Daoy (cell line): Measurements from ENCODE around the gene CALCOCO2. TPM values are rescaled to one million over a fixed set of nuclear protein-coding genes. Genes with fewer than 3 reads are reported as not detected.
A peak's percentile ranks its signal among the peaks of the same experiment; 100 is the strongest.
"Not testable (repeated sequence)": the region's sequence is repeated elsewhere in the genome, so short reads cannot be mapped to it uniquely, and the experiment has no call there.

Source experiments
- DNase-seq: peaks from one replicate; pipeline ENCODE4 v3.0.0-alpha.2; 2015; ENCODE audit warnings: low read depth
- total RNA-seq: library from RNA; depleted of rRNA; stranded (reverse); fragments of >200 nt; shearing (Covaris generic); gene quantifications from 2 replicates; pipeline ENCODE4 v1.2.3, GENCODE V29; 2014

The CALCOCO2 gene
- total RNA-seq, 1 experiment from 2014 or later: 20.9 TPM

DNA sequence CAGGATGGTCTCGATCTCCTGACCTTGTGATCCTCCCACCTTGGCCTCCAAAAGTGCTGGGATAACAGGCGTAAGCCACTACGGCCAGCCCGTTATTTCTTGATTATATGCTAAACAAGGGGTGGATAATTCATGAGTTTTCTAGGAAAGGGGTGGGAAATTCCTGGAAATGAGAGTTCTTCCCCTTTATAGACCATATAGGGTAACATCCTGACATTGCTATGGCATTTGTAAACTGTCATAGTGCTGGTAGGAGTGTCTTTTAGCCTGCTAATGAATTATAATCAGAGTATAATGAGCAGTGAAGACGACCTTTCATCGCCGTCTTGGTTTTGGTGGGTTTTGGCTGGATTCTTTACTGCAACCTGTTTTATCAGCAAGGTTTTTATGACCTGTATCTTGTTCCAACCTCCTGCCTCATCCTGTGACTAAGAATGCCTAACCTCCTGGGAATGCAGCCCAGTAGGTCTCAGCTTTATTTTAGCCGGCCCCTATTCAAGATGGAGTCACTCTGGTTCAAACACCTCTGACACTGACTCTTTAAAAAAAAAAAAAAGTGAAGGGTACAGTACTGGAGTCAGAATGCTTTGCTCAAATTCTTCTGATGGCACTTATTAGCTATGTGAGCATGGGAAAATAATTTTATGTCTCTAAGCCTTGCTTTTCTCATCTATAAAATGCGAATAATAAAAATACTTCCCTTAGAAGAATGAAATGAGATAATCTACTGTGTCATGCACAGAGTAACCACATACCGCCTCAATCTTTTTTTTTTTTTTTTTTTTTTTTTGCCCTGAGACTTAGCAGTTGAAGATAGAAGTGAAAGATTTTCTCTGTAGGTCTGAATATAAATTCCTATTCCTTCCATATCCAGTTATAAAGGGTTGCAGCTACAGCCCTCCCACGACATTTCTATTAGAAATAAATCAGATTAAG, 5.1 kb upstream of the CALCOCO2 start:
- DNase-seq: peak; percentile 77

GRCh38 chr17:48831549-48831883, 681 bp downstream of the CALCOCO2 start:
- no peak for DNase-seq

- DNase-seq: no peak
These were observed 4.1 kb downstream of the CALCOCO2 start for GRCh38 chr17:48834973-48835372.

- no peak for DNase-seq
These were observed 5.1 kb downstream of the CALCOCO2 start for GRCh38 chr17:48835971-48836370.

DNA sequence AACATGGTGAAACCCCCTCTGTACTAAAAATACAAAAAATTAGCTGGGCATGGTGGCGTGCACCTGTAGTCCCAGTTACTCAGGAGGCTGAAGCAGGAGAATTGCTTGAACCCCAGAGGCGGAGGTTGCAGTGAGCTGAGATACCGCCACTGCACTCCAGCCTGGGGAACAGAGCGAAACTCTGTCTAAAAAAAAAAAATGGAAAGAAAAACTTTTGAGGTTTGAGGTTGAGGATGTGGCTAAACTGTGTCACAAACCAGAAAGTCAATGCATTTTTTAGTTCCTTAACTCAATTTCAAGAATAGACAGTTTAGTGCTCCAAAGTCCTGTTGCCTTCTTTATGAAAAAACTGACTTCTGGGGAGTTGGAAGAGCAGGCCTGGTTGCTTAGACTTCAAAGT, 6.6 kb downstream of the CALCOCO2 start:
- DNase-seq: not testable (repeated sequence)

GRCh38 chr17:48840441-48840840, 9.6 kb downstream of the CALCOCO2 start:
- DNase-seq: no peak

DNA sequence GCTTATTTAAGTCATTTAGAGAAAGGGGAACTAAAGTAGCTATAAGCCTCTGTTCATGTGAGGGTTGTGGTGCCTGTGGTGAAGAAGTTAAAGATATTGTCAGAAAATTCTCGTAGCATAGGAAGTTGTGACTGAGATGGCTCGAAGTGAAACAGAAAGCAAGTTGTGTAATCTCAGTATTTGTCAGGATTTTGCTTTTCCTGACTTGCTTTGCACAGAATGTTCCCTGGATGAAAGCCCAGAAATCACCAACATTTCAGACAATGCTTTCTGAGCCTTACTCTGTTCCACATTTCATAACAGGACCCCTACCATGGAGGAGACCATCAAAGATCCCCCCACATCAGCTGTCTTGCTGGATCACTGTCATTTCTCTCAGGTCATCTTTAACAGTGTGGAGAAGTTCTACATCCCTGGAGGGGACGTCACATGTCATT, 10.6 kb downstream of the CALCOCO2 start:
- peak; percentile 13 for DNase-seq

- no peak for DNase-seq
These were observed 11.9 kb downstream of the CALCOCO2 start for GRCh38 chr17:48842746-48843145.

- peak; percentile 13 for DNase-seq
These were observed 12.5 kb downstream of the CALCOCO2 start for GRCh38 chr17:48843187-48843900.

DNA sequence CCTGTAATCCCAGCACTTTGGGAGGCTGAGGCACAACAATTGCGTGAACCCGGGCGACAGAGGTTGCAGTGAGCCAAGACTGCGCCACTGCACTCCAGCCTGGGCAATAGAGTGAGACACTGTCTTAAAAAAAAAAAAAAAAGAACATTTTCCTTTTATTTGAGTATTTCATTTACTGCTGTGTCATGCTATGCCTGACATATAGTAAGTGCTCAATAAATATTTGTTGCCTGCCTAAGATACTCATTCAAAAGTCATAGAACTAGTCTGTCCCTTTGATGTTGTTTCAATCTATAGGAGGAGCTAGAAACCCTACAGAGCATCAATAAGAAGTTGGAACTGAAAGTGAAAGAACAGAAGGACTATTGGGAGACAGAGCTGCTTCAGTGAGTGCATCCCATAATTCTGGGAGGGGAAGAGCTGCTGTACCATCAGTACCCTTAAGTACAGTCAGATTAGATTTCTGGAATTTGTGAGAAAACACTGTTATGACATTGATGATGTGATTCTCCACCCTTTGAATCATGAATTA, 20.0 kb downstream of the CALCOCO2 start:
- DNase-seq: no peak

GRCh38 chr17:48854774-48855476, 24.1 kb downstream of the CALCOCO2 start:
- no peak for DNase-seq

GRCh38 chr17:48856122-48856821, 25.4 kb downstream of the CALCOCO2 start:
- no peak for DNase-seq

DNA sequence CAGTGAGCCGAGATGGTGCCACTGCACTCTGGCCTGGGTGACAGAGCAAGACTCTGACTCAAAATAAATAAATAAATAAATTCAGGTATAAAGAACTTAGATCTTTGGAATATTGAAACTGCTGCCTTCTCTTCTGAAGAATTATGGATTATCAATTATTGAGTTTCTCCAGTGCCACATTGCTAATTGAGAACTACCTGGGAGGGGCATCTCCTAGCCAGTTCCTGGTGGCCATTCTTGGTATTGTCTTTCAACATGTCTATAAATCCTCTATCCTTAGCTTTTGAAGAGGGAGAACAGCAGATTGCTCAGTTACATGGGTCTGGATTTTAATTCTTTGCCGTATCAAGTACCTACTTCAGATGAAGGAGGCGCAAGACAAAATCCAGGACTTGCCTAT, 29.2 kb downstream of the CALCOCO2 start:
- DNase-seq: no peak

GRCh38 chr17:48860456-48860855, 29.6 kb downstream of the CALCOCO2 start:
- DNase-seq: no peak

DNA sequence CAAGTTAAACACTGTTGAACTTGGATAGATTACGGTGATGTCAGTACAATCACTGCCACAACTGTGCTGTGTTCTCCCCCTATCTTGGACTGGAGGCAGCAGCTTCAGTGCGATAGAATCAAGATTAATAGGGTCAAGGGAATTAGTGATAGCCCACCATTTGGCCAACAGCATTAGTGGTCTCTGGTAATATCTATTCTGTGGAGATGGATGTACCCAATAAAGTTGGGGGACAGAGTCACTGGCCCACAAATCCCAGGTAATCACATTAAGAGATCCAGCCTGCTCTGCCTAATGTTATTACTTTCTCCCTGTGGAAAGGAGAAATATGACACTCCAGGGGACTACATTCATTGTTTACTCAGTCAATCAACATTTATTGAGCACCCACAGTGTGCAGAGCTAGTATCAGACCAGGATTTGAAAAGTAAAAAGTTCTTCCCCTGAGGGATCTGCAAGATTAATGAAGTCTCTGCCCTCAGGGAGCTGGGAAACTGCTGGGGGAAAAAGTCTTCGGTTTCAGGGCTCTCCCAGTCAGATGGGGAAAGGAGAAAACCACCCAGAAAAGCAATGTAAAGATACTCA, 38.2 kb downstream of the CALCOCO2 start:
- DNase-seq: no peak

DNA sequence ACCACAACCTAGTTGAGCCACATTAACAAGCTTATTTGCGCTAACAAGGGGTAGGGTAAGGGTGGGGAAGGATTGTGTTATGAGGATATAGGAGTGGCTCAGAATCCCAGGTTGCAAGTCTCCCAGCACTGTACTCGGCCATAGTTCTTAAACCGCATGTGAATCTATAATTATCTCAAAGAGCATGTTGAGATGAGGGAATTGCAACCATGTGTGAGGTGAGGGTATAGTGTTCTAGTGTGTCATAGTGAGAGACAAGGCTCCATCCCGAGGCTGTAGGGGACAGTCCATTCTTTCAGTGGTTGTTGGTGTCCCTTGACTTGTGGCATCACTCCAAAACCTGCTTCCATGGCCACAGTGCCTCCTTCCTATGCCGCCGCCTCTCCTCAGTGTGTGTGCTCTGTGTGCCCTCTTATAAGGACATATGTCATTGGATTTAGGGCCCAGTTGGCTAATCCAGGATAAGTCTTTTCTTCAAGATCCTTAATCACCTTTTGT, 39.0 kb downstream of the CALCOCO2 start:
- no peak for DNase-seq

DNA sequence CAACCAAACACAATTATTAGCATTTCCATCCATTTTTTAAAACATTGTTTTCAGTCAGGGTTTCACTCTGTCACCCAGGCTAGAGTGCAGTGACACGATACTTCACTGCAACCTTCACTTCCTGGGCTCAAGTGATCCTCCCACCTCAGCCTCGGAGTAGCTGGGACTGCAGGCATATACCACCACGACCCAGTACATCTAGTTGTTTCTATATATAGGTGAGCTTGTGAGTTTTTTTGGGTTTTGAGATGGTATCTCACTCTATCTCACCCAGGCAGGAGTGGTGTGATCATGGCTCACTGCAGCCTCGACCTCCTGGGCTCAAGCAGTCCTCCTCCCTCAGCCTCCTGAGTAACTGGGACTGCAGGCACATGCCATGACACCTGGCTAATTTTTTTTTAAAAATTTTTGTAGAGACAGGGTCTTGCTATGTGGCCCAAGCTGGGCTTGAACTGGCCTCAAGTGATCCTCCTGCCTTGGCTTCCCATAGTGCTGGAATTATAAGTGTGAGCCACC, 40.3 kb downstream of the CALCOCO2 start:
- no peak for DNase-seq

GRCh38 chr17:48871551-48872351, 40.9 kb downstream of the CALCOCO2 start:
- DNase-seq: no peak

DNA sequence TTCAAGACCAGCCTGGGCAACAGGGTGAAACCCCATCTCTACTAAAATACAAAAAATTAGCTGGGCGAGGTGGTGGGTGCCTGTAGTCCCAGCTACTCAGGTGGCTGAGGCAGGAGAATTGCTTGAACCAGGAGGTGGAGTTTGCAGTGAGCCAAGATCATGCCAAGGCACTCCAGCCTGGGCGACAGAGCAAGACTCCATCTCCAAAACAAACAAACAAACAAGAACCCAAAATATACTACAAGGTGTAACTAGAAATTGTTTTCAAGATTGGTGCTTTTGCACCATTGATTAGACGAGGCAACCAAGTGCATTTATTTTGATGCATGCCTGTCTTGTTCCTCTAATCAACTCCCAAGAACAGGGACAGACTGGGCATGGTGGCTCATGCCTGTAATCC, 41.6 kb downstream of the CALCOCO2 start:
- not testable (repeated sequence) for DNase-seq

- no peak for DNase-seq
These were observed 42.4 kb downstream of the CALCOCO2 start for GRCh38 chr17:48873209-48873608.
